ENCODE data around the gene TGFB1. TPM values are rescaled to one million over a fixed set of nuclear protein-coding genes. Genes with fewer than 3 reads are reported as not detected.
"Not testable (repeated sequence)": the region's sequence is repeated elsewhere in the genome, so short reads cannot be mapped to it uniquely, and the experiment has no call there.

The TGFB1 gene
- 49.3 TPM for polyA plus RNA-seq

- peak within 1 kb of the TSS; percentile 98 to 100 (median 98) for H3K4me3 Mint-ChIP-seq
- peaks cover 28 to 32% (median 32%) of the 10 kb centered on the region in 3 donors for H3K4me1 Mint-ChIP-seq
- no peaks in the 10 kb centered on the region for H3K27me3 Mint-ChIP-seq
- H3K27ac Mint-ChIP-seq = peak within 1 kb of the TSS; percentile 91 to 99 (median 97)
- H3K36me3 Mint-ChIP-seq = peaks cover 8% of the 10 kb centered on the region
- peaks cover 0 to 3% (median 0%) of the 10 kb centered on the region in 3 donors for H3K9me3 Mint-ChIP-seq
Measured at GRCh38 chr19:41353466-41354342, at the start of gene TGFB1. Gene TGFB1, minus strand, starts transcription at chr19:41353922. Its CDS starts 878 bp downstream, at chr19:41353044.

- no peak overlapping the region for H3K4me3 Mint-ChIP-seq
- H3K27me3 Mint-ChIP-seq = no peaks in the 10 kb centered on the region
- H3K27ac Mint-ChIP-seq = no peak overlapping the region
- H3K9me3 Mint-ChIP-seq = no peaks in the 10 kb centered on the region
- no peaks in the 10 kb centered on the region for H3K36me3 Mint-ChIP-seq
- H3K4me1 Mint-ChIP-seq = peaks cover 13 to 23% (median 21%) of the 10 kb centered on the region in 3 donors
Measured at GRCh38 chr19:41402010-41402409, 48.3 kb upstream of the TGFB1 start.

GRCh38 chr19:41401483-41401882, 47.8 kb upstream of the TGFB1 start:
- Mint-ChIP-seq H3K4me3 (peak overlapping the region in 2 of 4 donors; percentile 19 to 54), H3K9me3 (no peaks in the 10 kb centered on the region), H3K27ac (no peak overlapping the region), H3K36me3 (no peaks in the 10 kb centered on the region), H3K4me1 (peaks cover 12 to 22% (median 21%) of the 10 kb centered on the region in 3 donors), H3K27me3 (no peaks in the 10 kb centered on the region)

GRCh38 chr19:41399525-41399924, 45.8 kb upstream of the TGFB1 start:
- peaks cover 19 to 30% (median 29%) of the 10 kb centered on the region in 3 donors for H3K4me1 Mint-ChIP-seq
- H3K27me3 Mint-ChIP-seq = no peaks in the 10 kb centered on the region
- no peaks in the 10 kb centered on the region for H3K36me3 Mint-ChIP-seq
- H3K9me3 Mint-ChIP-seq = no peaks in the 10 kb centered on the region
- peak overlapping the region in 2 of 4 donors; percentile 65 to 93 for H3K4me3 Mint-ChIP-seq
- peak overlapping the region in 2 of 3 donors; percentile 62 to 98 for H3K27ac Mint-ChIP-seq

- peaks cover 19 to 30% (median 29%) of the 10 kb centered on the region in 3 donors for H3K4me1 Mint-ChIP-seq
- H3K27me3 Mint-ChIP-seq = no peaks in the 10 kb centered on the region
- H3K36me3 Mint-ChIP-seq = no peaks in the 10 kb centered on the region
- H3K4me3 Mint-ChIP-seq = peak overlapping the region; percentile 93 to 99 (median 98)
- H3K27ac Mint-ChIP-seq = peak overlapping the region in 2 of 3 donors; percentile 62 to 98
- no peaks in the 10 kb centered on the region for H3K9me3 Mint-ChIP-seq
Measured at GRCh38 chr19:41399091-41399490, 45.4 kb upstream of the TGFB1 start.

- Mint-ChIP-seq H3K27me3 (no peaks in the 10 kb centered on the region), H3K9me3 (no peaks in the 10 kb centered on the region), H3K4me1 (peaks cover 22 to 30% (median 29%) of the 10 kb centered on the region in 3 donors), H3K36me3 (peaks cover 2% of the 10 kb centered on the region), H3K27ac (peak overlapping the region in 2 of 3 donors; percentile 98 to 100), H3K4me3 (peak overlapping the region; percentile 93 to 99 (median 98))
Measured at GRCh38 chr19:41398598-41398997, 44.9 kb upstream of the TGFB1 start.

- Mint-ChIP-seq H3K4me1 (peaks cover 22 to 30% (median 29%) of the 10 kb centered on the region in 3 donors), H3K9me3 (no peaks in the 10 kb centered on the region)
Measured at GRCh38 chr19:41398050-41398418, 44.3 kb upstream of the TGFB1 start.

GRCh38 chr19:41397086-41398049, 43.6 kb upstream of the TGFB1 start, which contains the start of the genes BCKDHA and EXOSC5:
Gene BCKDHA, plus strand, starts transcription at chr19:41397818. Its CDS starts 10 bp downstream, at chr19:41397828.
Gene EXOSC5, minus strand, starts transcription at chr19:41397359. Its CDS starts 31 bp downstream, at chr19:41397328.
- peak within 1 kb of the TSS; percentile 98 to 100 (median 100) for H3K27ac Mint-ChIP-seq
- peaks cover 2% of the 10 kb centered on the region for H3K36me3 Mint-ChIP-seq
- peak within 1 kb of the TSS; percentile 93 to 99 (median 98) for H3K4me3 Mint-ChIP-seq
- H3K9me3 Mint-ChIP-seq = no peaks in the 10 kb centered on the region
- H3K27me3 Mint-ChIP-seq = no peaks in the 10 kb centered on the region
- H3K4me1 Mint-ChIP-seq = peaks cover 24 to 30% (median 29%) of the 10 kb centered on the region in 3 donors

More at GRCh38 chr19:41398050-41398418, 44.3 kb upstream of the TGFB1 start:
- Mint-ChIP-seq H3K36me3 (peaks cover 2% of the 10 kb centered on the region), H3K27me3 (no peaks in the 10 kb centered on the region), H3K27ac (peak overlapping the region; percentile 98 to 100 (median 100)), H3K4me3 (peak overlapping the region; percentile 93 to 99 (median 98))

GRCh38 chr19:41395355-41395754, 41.6 kb upstream of the TGFB1 start:
- no peaks in the 10 kb centered on the region for H3K9me3 Mint-ChIP-seq
- peak overlapping the region; percentile 15 to 98 (median 52) for H3K4me3 Mint-ChIP-seq
- peaks cover 24 to 29% (median 24%) of the 10 kb centered on the region in 3 donors for H3K4me1 Mint-ChIP-seq
- H3K27ac Mint-ChIP-seq = peak overlapping the region in 1 of 3 donors; percentile 3
- H3K36me3 Mint-ChIP-seq = peaks cover 2% of the 10 kb centered on the region
- H3K27me3 Mint-ChIP-seq = no peaks in the 10 kb centered on the region

GRCh38 chr19:41392775-41393174, 39.1 kb upstream of the TGFB1 start:
- H3K4me3 Mint-ChIP-seq = peak overlapping the region in 1 of 4 donors; percentile 73
- H3K4me1 Mint-ChIP-seq = peaks cover 12 to 16% (median 12%) of the 10 kb centered on the region in 3 donors
- H3K9me3 Mint-ChIP-seq = no peaks in the 10 kb centered on the region
- H3K36me3 Mint-ChIP-seq = peaks cover 2% of the 10 kb centered on the region
- H3K27ac Mint-ChIP-seq = peak overlapping the region in 1 of 3 donors; percentile 71
- H3K27me3 Mint-ChIP-seq = no peaks in the 10 kb centered on the region

GRCh38 chr19:41391618-41392017, 37.9 kb upstream of the TGFB1 start:
- Mint-ChIP-seq H3K9me3 (no peaks in the 10 kb centered on the region), H3K27me3 (no peaks in the 10 kb centered on the region), H3K4me1 (peaks cover 8 to 12% (median 12%) of the 10 kb centered on the region in 3 donors), H3K36me3 (peaks cover 2% of the 10 kb centered on the region), H3K4me3 (peak overlapping the region in 1 of 4 donors; percentile 50), H3K27ac (no peak overlapping the region)

GRCh38 chr19:41386442-41386841, 32.7 kb upstream of the TGFB1 start:
- Mint-ChIP-seq H3K9me3 (no peaks in the 10 kb centered on the region), H3K36me3 (no peaks in the 10 kb centered on the region), H3K4me1 (no peaks in the 10 kb centered on the region), H3K27ac (no peak overlapping the region), H3K4me3 (no peak overlapping the region), H3K27me3 (no peaks in the 10 kb centered on the region)

GRCh38 chr19:41384351-41384750, 30.6 kb upstream of the TGFB1 start:
- no peak overlapping the region for H3K4me3 Mint-ChIP-seq
- H3K4me1 Mint-ChIP-seq = no peaks in the 10 kb centered on the region
- H3K9me3 Mint-ChIP-seq = no peaks in the 10 kb centered on the region
- H3K36me3 Mint-ChIP-seq = peaks cover 1% of the 10 kb centered on the region
- no peak overlapping the region for H3K27ac Mint-ChIP-seq
- H3K27me3 Mint-ChIP-seq = no peaks in the 10 kb centered on the region

GRCh38 chr19:41381536-41381935, 27.8 kb upstream of the TGFB1 start:
- peak overlapping the region in 1 of 4 donors; percentile 60 for H3K4me3 Mint-ChIP-seq
- peaks cover 6 to 11% (median 9%) of the 10 kb centered on the region in 3 donors for H3K4me1 Mint-ChIP-seq
- not testable (repeated sequence) for H3K9me3 Mint-ChIP-seq, H3K36me3 Mint-ChIP-seq, H3K27ac Mint-ChIP-seq, H3K27me3 Mint-ChIP-seq

Measured in IgD-negative memory B cell (primary cell).